PC-9 (cell line): ENCODE data around the gene PTPRT. TPM values are rescaled to one million over a fixed set of nuclear protein-coding genes. Genes with fewer than 3 reads are reported as not detected.

Source experiments
- BruUV-seq: library from RNA; stranded (reverse); fragments of 400-500 nt; replicated peaks from 2 replicates; lab custom pipeline; 2021; lab: Mats Ljungman, UMichigan
- CTCF ChIA-PET: fragments of 300-600 bp; sonication (Branson Sonifier 250); formaldehyde crosslinking; loops from one replicate; lab custom pipeline; 2022; ENCODE audit warnings: antibody characterized with exemption; lab: Charles Lee
- POLR2A ChIA-PET: fragments of 300-600 bp; sonication (Branson Sonifier 250); formaldehyde crosslinking; loops from one replicate; lab custom pipeline; 2022; ENCODE audit warnings: antibody characterized with exemption; ENCODE audit not compliant: unreplicated experiment; lab: Charles Lee
- DNase-seq, 2 experiments: peaks; one replicate each; pipeline versions ENCODE4 v3.0.0 to v3.0.0-alpha.2; 2015 to 2022; ENCODE audit warnings: mixed read lengths in 1 of 2
- H2AFZ ChIP-seq: fragments of 200-600 bp; sonication (generic); 2 replicates; pipeline ENCODE4 v1.8.1; 2017; ENCODE audit warnings: antibody characterized with exemption
- H3F3A ChIP-seq: fragments of 200-600 bp; sonication (generic); 2 replicates; pipeline ENCODE4 v1.8.1; 2017; ENCODE audit warnings: antibody characterized with exemption, mild to moderate bottlenecking, low read depth; ENCODE audit not compliant: insufficient read depth
- H3K27ac ChIP-seq: fragments of 200-600 bp; sonication (generic); 2 replicates; pipeline ENCODE4 v1.6.1; 2016; ENCODE audit warnings: mixed run types
- H3K27me3 ChIP-seq: fragments of 200-600 bp; sonication (generic); 2 replicates; pipeline ENCODE4 v1.6.1; 2016; ENCODE audit warnings: low read depth, mixed run types; ENCODE audit not compliant: insufficient read depth
- H3K36me3 ChIP-seq: fragments of 200-600 bp; sonication (generic); 2 replicates; pipeline ENCODE4 v1.6.1; 2016; ENCODE audit warnings: low read depth, mixed run types
- H3K4me1 ChIP-seq: fragments of 200-600 bp; sonication (generic); replicated peaks from 2 replicates; pipeline ENCODE4 v1.6.1; 2016; ENCODE audit warnings: mixed run types; ENCODE audit not compliant: insufficient read depth
- H3K4me2 ChIP-seq: fragments of 200-600 bp; sonication (generic); 2 replicates; pipeline ENCODE4 v1.6.1; 2017; ENCODE audit warnings: mixed run types
- H3K4me3 ChIP-seq: fragments of 200-600 bp; sonication (generic); 2 replicates; pipeline ENCODE4 v1.6.1; 2016; ENCODE audit warnings: mixed run types
- H3K79me2 ChIP-seq: fragments of 200-600 bp; sonication (generic); 2 replicates; pipeline ENCODE4 v1.6.1; 2017; ENCODE audit warnings: low read depth, mixed run types
- H3K9me2 ChIP-seq: fragments of 200-600 bp; sonication (generic); 2 replicates; pipeline ENCODE4 v1.8.1; 2017; ENCODE audit warnings: mild to moderate bottlenecking; ENCODE audit not compliant: insufficient read depth
- H3K9me3 ChIP-seq: fragments of 200-600 bp; sonication (generic); 2 replicates; pipeline ENCODE4 v1.8.1; 2016; ENCODE audit warnings: low read depth; ENCODE audit not compliant: insufficient read depth
- H4K20me1 ChIP-seq: fragments of 200-600 bp; sonication (generic); 2 replicates; pipeline ENCODE4 v1.8.1; 2017; ENCODE audit not compliant: insufficient read depth
- CTCF ChIP-seq: fragments of 200-600 bp; sonication (generic); conservative IDR thresholded peaks from 2 replicates; pipeline ENCODE4 v1.6.1; 2017; ENCODE audit warnings: mixed run types, antibody characterized with exemption, mild to moderate bottlenecking, moderate library complexity
- EZH2 ChIP-seq: fragments of 200-600 bp; sonication (generic); IDR thresholded peaks from 2 replicates; pipeline ENCODE4 v1.8.0; 2017; ENCODE audit warnings: antibody characterized with exemption, low read depth
- intact Hi-C: fragments of 100-400 bp; cut with micrococcal nuclease; formaldehyde crosslinking; loops from one replicate; pipeline ENCODE4 v1.10.0; 2022; ENCODE audit not compliant: unreplicated experiment
- total RNA-seq: library from RNA; stranded (reverse); gene quantifications from 2 replicates; pipeline ENCODE4 v1.2.3, GENCODE V29; 2021

PTPRT gene
- total RNA-seq, 1 experiment from 2014 or later = not detected

DNA sequence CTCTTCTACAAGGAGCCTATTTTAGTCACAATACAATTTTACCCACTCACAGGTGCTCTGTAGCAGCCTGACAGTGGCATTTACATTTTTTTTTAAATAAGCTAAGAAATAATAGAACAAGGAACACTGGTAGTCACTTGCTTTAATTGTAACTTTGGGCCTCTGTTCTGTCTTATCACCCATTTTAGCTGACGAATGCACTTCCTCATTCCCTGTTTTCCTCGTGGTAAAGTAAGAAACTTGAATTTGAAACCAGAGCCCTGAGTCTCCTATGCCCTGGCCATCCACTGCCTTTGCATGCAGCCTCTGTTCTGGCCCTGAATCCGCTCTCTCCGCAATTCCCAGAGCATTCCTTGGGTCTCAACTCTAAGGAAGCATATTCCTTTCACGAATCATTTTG lies 550.6 kb downstream of the PTPRT start:
- Histone ChIP-seq H3K4me2 (no peak overlapping the region), H3K4me3 (no peak overlapping the region), H4K20me1 (no peaks in the 10 kb centered on the region), H3K4me1 (no peaks in the 10 kb centered on the region), H3K79me2 (no peaks in the 10 kb centered on the region), H3K27ac (no peak overlapping the region), H3K27me3 (no peaks in the 10 kb centered on the region), H3K9me2 (no peaks in the 10 kb centered on the region; the same call in 1 of the 2 replicates), H2AFZ (no peak overlapping the region), H3F3A (no peaks in the 10 kb centered on the region), H3K9me3 (no peaks in the 10 kb centered on the region), H3K36me3 (no peaks in the 10 kb centered on the region)
- ChIA-PET CTCF (no interaction called here), POLR2A (no interaction called here)
- TF ChIP-seq CTCF = no peak
- no peak for TF ChIP-seq EZH2
- intact Hi-C loops = no loop called here
- no TSS peak for BruUV-seq
- DNase-seq = no peak

DNA sequence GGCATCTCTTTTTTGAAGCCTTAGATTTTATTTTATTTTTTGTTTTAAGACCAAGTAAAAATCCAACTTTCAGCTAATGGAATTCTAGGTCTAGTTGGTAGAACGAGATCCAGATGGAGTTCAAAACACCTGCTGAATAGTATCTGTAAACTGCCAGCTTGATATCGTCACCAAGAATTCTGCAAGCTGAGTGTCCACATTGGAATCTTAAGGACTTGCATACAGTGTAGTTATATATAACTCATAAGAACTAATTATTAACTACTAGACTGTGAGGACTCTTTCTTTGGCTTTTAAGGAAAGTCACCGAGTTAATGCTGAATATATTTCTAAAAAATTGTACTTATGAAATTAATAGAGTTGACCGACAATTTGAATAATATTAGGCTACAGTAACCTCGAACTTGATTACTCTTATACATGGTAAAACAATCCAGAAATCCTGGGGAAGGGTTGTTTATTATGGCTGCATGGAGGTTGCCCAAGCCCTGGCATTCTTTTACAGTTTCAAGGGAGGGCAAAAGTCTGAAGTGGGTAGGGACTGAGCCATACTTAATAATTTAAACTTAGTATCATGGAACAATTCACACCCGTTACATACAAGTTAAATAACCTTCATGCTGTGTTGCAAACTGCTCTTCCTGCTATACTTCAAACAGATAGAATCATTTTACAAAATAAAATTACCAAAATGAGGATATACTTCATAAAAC lies 553.9 kb downstream of the PTPRT start:
- H3K9me3 ChIP-seq = no peaks in the 10 kb centered on the region
- no peaks in the 10 kb centered on the region for H3F3A ChIP-seq
- TF ChIP-seq EZH2 (no peak), CTCF (no peak)
- ChIA-PET CTCF (no interaction called here), POLR2A (no interaction called here)
- H3K4me1 ChIP-seq = no peaks in the 10 kb centered on the region
- H4K20me1 ChIP-seq = no peaks in the 10 kb centered on the region
- H3K36me3 ChIP-seq = no peaks in the 10 kb centered on the region
- no peak overlapping the region for H2AFZ ChIP-seq
- H3K79me2 ChIP-seq = no peaks in the 10 kb centered on the region
- no peaks in the 10 kb centered on the region for H3K9me2 ChIP-seq
- DNase-seq = no peak
- BruUV-seq = no TSS peak
- no peaks in the 10 kb centered on the region for H3K27me3 ChIP-seq
- intact Hi-C loops = no loop called here
- H3K4me2 ChIP-seq = no peak overlapping the region
- H3K4me3 ChIP-seq = no peak overlapping the region
- H3K27ac ChIP-seq = no peak overlapping the region

DNA sequence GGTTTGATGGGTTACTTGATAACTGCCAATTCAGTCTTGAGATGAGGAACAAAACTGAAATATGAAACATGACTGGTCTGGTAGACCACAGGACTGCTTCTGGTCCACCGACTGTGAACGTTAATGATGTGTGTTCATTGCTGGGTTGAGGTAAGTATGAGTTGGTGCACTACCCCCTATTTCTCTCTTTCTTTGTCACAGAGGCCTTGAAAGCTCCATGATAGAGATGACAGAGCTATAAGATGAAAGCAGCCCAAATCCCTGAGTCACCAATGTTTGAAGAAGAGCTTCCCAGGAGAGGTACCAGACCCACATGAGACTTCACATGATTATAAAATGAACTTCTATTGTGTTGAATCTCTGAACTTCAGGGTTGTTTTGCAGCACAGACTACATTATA lies 555.5 kb downstream of the PTPRT start:
- Histone ChIP-seq H3K4me1 (no peaks in the 10 kb centered on the region), H3K79me2 (no peaks in the 10 kb centered on the region), H4K20me1 (no peaks in the 10 kb centered on the region), H3K36me3 (no peaks in the 10 kb centered on the region), H3K4me3 (no peak overlapping the region), H3K4me2 (no peak overlapping the region), H3K9me3 (no peaks in the 10 kb centered on the region), H3F3A (no peaks in the 10 kb centered on the region), H2AFZ (no peak overlapping the region), H3K9me2 (no peaks in the 10 kb centered on the region), H3K27me3 (no peaks in the 10 kb centered on the region), H3K27ac (no peak overlapping the region)
- no peak for DNase-seq
- intact Hi-C loops = no loop called here
- POLR2A ChIA-PET = no interaction called here
- BruUV-seq = no TSS peak
- TF ChIP-seq EZH2 (no peak), CTCF (no peak)
- CTCF ChIA-PET = no interaction called here
